GM12873 (cell line): ENCODE results near the gene NFS1.

Experiments used
- TF ChIP-seq, protein P1 (sequence below): IDR thresholded peaks from 2 replicates; pipeline ENCODE4 v1.5.1; 2012; ENCODE audit warnings: low read depth, mild to moderate bottlenecking, moderate library complexity, low read length, control low read depth; ENCODE audit not compliant: insufficient read depth; ENCODE audit errors: missing control alignments

Gene NFS1

DNA sequence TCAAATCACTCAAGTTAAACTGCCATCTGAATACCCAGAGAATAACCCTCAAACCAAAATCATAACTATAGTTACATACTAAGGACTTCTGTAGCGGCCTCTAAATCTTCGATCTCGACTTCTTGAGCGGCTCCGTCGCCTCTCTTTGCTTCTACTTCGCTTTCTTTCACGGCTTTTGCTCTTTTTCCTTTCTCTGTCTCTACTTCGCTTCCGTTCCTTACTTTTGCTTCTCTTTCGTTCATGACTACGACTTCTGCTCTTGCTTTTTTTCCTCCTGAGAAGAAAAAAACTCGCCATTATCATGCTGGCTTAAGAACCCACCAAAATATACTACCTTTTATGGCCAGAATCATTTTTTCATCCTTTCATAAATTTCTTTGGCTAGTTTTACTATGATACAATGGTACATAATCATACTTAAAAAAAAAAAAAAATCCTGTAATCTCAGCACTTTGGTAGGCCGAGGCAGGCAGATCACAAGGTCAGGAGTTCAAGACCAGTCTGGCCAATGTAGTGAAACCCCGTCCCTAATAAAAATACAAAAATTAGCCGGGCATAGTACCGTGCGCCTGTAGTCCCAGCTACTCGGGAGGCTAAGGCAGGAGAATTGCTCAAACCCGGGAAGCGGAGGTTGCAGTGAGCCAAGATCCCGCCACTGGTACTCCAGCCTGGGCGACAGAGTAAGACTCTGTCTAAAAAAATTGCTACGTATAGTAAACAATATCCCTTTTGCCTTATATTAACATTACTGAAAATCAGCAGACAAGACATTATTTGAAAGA, 32.9 kb upstream of the NFS1 start:
- TF ChIP-seq, protein P1, sequence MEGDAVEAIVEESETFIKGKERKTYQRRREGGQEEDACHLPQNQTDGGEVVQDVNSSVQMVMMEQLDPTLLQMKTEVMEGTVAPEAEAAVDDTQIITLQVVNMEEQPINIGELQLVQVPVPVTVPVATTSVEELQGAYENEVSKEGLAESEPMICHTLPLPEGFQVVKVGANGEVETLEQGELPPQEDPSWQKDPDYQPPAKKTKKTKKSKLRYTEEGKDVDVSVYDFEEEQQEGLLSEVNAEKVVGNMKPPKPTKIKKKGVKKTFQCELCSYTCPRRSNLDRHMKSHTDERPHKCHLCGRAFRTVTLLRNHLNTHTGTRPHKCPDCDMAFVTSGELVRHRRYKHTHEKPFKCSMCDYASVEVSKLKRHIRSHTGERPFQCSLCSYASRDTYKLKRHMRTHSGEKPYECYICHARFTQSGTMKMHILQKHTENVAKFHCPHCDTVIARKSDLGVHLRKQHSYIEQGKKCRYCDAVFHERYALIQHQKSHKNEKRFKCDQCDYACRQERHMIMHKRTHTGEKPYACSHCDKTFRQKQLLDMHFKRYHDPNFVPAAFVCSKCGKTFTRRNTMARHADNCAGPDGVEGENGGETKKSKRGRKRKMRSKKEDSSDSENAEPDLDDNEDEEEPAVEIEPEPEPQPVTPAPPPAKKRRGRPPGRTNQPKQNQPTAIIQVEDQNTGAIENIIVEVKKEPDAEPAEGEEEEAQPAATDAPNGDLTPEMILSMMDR = no peak

DNA sequence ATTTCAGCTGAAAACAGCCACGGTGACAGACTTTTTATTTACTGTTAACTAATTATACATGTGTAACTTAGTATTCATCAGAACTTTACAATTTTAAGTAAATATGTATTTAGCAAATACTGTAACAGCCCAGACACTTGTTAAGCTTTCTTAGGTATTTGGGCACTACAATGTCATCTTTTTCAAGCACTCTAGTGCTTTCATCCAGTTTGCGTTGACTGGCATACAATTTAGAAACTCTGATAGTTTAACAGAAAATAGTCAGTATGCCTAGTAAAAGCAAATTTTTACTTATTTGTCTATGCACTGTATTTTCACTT, 32.3 kb upstream of the NFS1 start:
- TF ChIP-seq, protein P1 = no peak

DNA sequence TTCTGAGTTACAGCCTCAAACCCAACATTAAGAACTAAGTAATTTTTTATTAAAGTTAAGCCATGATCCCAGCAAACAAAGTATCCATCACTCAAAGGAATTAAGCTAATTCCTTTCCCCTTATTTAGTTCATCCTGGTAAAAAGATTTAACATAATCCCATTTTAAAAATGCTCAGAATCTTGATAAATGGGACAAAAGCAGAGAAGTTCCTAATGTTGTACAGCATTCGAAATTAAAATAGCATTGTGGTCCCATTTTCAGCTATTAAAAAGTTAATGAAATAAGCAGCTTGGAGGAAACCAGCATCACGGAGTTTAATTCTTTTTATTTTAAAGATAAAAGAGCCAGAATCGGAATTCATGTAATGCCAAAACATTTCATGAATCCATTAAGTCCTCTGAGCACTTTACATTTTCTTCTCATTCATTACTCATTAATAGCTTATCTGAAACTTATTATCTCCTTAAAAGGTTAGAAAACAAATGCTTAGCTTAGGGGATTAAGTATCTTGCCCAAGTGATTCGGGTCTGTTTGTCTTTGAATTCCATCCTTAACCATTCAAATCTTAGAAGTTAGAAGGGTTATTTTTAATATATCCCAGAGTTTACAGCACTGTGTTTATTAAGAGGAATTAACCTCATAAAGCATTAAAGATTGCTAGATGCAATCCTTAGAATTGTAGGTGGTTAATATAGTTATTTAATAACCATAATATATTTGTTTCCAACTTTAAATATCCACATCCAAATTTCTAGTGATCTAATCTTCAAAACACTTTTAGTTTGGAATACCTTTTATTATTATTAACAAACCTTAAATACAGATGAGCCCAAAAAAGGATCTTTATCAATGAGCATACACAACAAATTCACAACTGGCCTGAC, 31.7 kb upstream of the NFS1 start:
- TF ChIP-seq, protein P1 = no peak

DNA sequence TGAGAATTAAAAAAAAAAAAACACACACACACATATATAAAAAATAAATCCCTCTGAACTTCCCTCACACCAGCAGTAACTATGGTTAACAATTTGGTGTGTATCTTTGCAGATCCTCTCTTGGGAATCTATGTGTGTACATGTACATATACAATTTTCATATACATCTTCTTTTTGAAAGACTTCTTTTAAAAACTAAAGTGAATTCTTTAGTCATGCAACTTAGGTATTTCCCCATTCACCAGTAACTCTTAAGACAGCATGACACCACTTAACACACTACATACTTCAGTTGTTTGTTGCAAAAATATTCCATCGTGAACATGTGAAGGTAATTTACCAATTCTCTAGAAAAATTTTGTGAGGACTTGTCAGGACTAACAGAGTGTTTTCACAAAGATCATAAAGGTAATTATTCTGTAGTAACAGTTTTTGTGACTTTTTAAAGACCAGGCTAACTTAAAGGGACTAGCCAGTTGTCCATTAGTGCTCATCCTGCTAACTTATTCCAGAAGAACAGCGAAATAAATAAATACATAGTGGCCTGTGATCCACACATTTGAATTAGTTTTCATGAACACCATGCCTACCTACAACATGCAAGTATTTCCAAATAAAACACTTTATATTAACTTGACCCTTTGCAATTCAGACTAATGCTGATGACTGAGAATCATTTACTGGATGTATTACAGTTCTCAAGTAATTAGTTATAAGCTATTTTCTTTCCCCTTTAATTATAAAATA, 30.9 kb upstream of the NFS1 start:
- TF ChIP-seq, protein P1 = no peak

DNA sequence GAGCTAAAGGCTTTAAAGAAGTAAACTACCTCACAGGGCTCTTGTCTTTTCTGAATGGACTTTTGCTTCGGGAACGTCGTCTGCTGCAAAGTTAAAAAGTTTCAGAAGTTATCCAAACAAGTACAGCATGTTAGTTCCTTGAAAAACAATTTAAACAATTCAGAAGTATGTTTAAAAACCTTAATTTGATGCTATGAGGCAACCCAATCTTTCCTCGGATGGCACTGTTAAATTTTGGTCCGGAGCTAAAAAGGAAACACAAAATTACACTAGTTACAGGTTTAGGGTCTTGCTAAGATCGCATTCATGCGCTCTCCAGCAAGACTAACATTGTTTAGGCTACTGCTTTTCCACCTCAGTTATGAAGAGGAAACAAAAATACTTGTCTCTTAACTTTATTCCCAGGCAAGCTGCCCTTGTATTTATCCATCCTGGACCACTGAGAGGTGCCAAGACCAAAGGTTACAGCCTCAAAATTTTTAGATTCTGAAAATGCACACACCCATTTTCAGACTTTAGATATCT, 30.2 kb upstream of the NFS1 start:
- TF ChIP-seq, protein P1 = no peak

DNA sequence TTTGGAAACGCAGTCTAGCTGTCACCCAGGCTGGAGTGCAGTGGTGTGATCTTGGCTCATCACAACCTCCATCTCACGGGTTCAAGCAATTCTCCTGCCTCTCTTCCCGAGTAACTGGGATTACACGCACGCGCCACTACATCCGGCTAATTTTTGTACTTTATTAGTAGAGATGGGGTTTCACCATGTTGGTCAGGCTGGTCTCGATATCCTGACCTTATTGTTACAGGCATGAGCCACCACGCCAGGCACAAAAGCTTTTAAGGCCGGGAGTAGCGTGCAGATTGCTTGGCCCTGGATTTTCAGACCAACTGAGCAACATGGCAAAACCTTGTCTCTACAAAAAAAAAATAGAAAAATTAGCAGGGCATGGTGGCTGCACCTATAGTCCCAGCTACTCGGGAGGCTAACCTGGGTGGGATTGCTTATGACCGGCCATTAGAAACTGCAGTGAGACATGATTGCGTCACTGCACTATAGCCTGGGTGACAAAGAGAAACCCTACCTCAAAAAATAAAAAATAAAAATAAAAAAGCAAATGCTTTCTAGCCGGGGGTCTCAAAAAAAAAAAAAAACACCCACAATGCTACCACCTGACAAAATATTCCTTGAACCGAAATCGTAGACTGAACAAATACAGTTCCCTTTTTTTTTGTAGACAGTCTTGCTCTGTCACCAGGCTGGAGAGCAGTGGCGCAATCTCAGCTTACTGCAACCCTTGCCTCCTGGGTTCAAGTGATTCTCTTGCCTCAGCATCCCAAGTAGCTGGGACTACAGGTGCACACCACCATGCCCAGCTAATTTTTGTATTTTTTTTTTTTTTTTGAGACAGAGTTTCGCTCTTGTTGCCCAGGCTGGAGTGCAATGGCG, 27.9 kb upstream of the NFS1 start:
- TF ChIP-seq, protein P1 = no peak
